Jurkat, Clone E6-1 (cell line): ENCODE results near the gene NCK1.
"Not testable (repeated sequence)": the region's sequence is repeated elsewhere in the genome, so short reads cannot be mapped to it uniquely, and the experiment has no call there.

Experiments
- DNase-seq: peaks from one replicate; pipeline ENCODE4 v3.0.0-alpha.2; 2011; ENCODE audit warnings: low read depth, low spot score
- H3K4me3 ChIP-seq: 2 replicates; pipeline ENCODE4 v1.5.1; 2011; ENCODE audit warnings: mild to moderate bottlenecking, low read length, control low read depth, moderate library complexity

NCK1 gene

GRCh38 chr3:136858381-136858780, 3.6 kb upstream of the NCK1 start:
- no peak overlapping the region for H3K4me3 ChIP-seq
- DNase-seq = no peak

DNA sequence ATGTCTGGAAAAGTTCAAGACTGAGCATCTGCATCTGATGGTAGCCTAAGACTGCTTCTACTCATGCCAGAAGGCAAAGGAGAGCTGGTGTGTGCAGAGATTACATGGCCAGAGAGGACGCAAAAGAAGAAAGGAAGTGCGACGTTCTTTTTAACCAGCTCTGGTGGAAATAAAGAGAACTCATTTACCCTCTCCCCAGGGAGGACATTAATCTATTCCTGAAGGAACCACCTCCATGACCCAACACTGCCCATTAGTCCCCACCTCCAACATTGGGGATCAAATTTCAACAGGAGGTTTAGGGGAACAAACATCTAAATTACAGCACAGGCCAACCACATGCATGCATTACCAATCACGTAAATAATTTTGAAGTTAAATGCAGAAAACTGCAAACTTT, 1.5 kb upstream of the NCK1 start:
- no peak for DNase-seq

DNA sequence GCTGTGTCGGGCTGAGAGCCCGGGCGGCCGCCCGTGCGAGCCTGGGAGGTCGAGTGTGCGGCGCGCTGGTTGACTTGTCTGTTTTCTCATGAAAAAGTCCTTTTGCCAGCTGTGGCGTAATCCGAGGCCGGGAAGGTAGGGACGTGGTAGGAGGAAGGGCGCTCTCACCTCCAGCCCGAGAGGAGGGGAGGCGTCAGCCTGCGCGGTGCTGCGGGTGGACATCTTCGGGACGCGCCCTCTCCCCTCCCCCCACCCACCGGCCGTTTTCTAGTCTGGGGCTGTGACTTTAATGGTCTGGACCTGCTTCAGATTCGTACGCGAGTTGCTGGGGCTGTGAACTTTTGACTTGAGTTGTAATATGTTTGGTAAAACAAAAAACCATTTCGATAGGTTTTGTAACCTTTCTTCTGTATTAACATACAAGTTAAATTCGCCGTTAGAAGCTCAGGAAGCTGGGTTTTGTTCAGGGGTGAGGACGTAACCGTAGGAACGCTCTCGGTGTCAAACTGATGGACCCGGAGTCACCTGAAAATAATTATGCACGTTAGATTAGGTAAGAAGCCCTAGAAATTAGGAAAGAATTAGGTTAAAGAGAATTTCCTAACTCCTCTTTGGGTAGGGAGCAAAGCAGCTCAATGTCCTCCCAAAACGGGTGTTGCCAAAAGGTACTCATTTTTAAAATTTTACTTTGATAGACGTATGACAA, 762 bp downstream of the NCK1 start:
- peak overlapping the region; percentile 91 for H3K4me3 ChIP-seq
- no peak for DNase-seq

More for the DNA sequence above, 1.5 kb upstream of the NCK1 start:
- H3K4me3 ChIP-seq = peak overlapping the region; percentile 91

- no peak for DNase-seq
Observed at GRCh38 chr3:136869282-136869681, 7.3 kb downstream of the NCK1 start.

DNA sequence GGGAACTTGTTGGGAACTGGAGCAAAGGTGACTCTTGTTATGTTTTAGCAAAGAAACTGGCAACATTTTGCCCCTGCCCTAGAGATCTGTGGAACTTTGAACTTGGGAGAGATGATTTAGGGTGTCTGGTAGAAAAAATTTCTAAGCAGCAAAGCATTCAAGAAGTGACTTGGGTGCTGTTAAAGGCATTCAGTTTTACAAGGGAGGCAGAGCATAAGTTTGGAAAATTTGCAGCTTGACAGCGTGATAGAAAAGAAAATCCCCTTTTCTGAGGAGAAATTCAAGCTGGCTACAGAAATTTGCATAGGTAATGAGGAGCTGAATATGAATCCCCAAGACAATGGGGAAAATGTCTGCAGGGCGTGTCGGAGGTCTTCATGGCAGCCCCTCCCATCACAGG, 10.2 kb downstream of the NCK1 start:
- H3K4me3 ChIP-seq, DNase-seq: not testable (repeated sequence)

More at GRCh38 chr3:136869282-136869681, 7.3 kb downstream of the NCK1 start:
- no peak overlapping the region for H3K4me3 ChIP-seq

- not testable (repeated sequence) for DNase-seq, H3K4me3 ChIP-seq
Observed at GRCh38 chr3:136879510-136879909, 17.5 kb downstream of the NCK1 start.

DNA sequence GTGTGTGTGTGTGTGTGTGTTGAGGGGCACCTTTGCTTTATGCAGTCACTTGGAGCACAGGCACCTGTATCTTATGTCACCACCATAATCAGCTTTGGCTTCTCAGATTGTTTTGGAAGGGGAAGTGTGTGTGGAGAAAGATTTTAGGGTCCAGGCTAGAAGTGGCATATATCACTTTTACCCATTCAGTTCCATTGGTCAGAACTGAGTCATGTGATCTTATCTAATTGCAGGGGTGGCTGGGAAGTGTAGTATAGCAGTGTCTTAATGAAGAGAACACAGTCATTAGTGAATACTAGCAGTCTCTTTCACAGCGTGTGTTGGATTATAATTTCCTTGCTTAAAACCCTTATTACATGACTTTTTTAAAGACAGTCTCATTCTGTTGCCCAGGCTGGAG, 20.6 kb downstream of the NCK1 start:
- no peak for DNase-seq
- no peak overlapping the region for H3K4me3 ChIP-seq

GRCh38 chr3:136883967-136884720, 22.1 kb downstream of the NCK1 start:
- H3K4me3 ChIP-seq = no peak overlapping the region; the same call in 1 of the 2 replicates
- DNase-seq = no peak

GRCh38 chr3:136885357-136886213, 23.6 kb downstream of the NCK1 start:
- peak overlapping the region; percentile 28 for H3K4me3 ChIP-seq
- DNase-seq = peak; percentile 82

DNA sequence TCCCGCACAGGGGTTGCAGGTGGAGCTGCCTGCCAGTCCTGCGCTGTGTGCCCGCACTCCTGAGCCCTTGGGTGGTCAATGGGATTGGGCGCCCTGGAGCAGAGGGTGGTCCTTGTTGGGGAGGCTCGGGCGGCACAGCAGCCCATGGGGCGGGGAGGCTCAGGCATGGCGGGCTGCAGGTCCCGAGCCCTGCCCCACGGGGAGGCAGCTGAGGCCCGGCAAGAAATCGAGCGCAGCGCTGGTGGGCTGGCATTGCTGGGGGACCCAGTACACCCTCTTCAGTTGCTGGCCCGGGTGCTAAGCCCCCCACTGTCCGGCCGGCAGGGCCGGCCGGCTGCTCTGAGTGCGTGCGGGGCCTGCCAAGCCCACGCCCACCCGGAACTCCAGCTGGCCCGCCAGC, 27.9 kb downstream of the NCK1 start:
- no peak for DNase-seq
- no peak overlapping the region for H3K4me3 ChIP-seq

DNA sequence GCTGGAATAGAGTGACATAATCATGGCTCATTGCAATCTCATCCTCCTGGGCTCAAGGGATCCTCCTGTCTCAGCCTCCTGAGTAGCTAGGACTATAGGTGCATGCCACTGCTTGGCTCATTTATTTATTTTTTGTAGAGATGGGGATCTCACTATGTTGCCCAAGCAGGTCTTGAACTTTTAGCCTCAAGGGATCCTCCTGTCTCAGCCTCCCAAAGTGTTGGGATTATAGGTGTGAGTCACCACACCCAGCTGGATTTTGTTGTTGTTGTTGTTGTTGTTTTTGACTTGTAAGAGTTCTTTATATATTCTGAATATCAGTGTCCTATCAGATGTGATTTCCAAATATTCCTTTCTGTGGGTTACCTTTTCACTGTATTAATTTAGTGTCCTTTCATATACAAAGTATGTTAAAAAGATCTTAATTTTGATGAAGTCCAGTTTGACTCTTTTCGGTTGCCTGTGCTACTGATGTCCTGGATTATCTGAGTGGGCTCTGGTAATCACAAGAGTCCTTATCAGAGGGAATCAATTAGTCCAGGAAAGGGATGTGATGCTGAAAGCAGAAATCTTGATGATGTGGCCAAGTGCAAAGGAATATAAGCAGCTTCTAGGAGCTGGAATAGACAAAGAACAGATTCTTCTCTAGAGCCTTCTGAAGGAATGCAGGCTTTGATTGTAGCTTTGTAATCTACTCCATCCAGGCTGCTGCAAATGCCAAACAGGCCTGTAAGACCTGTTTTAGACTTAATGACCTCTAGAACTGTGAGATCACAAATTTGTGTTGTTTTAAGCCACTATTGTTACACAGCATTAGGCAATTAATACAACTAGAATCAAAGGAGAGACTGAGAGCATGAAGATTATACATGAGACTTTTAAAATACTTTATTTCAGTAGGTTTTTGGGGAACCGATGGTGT, 30.2 kb downstream of the NCK1 start:
- no peak overlapping the region for H3K4me3 ChIP-seq
- no peak for DNase-seq

GRCh38 chr3:136893848-136894443, 31.9 kb downstream of the NCK1 start:
- no peak for DNase-seq

GRCh38 chr3:136897171-136897570, 35.2 kb downstream of the NCK1 start:
- not testable (repeated sequence) for H3K4me3 ChIP-seq, DNase-seq

More at GRCh38 chr3:136893848-136894443, 31.9 kb downstream of the NCK1 start:
- H3K4me3 ChIP-seq = no peak overlapping the region

DNA sequence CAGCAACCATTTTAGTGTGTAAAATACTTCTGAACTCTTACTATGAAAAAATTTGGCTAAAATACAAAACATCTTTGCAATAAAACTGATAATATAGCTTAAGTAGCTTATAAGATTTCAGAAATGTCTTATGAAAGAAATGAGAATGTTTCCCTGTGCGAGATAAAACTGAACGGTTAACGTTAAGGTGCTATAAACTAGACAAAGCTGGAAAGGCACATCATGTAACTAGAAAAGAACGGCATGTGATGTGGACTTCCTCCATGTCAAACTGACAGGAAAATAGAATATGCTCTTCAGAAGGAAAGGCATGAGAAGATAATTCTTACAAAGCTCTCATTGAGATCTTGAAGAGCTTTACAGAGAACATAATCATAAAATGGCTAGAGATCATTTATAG, 36.5 kb downstream of the NCK1 start:
- DNase-seq = no peak
- no peak overlapping the region for H3K4me3 ChIP-seq

GRCh38 chr3:136898954-136899353, 36.9 kb downstream of the NCK1 start:
- H3K4me3 ChIP-seq = no peak overlapping the region
- no peak for DNase-seq

DNA sequence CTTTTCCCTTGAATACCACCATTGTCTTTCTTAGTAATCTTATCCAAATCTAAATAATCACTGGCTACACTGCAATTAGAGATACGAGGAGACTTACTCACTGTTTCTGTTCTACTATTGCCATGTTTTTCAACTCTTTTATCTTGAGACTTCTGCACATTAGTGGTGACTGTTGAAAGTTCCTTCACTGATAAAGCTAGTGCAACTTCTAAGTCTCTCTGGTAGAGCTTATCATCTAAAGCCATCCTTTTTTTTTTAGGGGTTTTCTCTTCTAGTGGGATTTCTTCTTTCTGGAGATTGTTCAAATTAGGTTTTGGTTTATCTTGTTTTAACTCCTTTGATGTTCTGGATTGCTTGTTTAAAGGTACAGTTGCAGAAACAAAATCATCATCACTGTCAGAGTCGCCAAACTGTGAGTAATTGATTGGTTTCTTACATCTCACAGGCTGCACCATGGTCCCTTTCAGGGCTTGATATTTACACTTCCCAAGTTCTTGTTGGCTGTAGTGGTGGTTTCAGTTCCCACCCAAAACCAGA, 37.7 kb downstream of the NCK1 start:
- peak; percentile 83 for DNase-seq
- peak overlapping the region; percentile 27 for H3K4me3 ChIP-seq

DNA sequence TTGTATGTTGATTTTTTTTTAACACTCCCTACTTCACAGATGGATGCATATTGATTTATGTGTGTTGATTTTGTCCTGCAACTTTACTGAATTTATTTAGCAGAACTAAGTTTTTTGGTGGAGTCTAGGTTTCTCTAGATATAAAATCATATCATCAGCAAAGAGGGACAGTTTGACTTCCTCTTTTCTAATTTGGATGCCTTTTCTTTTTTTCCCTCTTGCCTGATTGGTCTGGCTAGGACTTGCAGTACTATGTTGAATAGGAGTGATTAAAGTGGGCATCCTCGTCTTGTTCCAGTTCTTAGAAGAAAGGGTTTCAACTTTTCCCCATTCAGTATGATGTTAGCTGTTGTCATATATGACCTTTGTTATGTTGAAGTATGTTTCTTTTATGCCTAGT, 38.7 kb downstream of the NCK1 start:
- H3K4me3 ChIP-seq, DNase-seq: not testable (repeated sequence)

DNA sequence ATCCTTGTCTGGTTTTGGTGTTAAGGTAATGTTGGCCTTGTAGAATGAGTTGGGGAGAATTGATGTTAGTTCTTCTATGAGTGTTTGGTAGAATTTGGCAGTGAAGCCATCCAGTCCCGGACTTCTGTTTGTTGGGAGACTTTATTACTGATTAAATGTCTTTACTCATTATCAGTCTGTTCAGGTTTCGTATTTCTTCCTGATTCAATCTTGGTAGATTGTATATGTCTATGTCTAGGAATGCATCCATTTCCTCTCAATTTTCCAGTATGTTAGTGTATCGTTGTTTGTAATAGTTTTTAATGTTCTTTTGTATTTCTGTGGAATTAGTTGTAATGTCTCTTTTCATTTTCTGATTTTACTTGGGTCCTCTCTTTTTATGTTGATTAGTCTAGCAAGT, 39.4 kb downstream of the NCK1 start:
- H3K4me3 ChIP-seq = no peak overlapping the region
- DNase-seq = no peak
